ENCODE data around the gene HCRT.

HCRT gene

GRCh38 chr17:42182927-42183734, 2.1 kb downstream of the HCRT start:
- no peaks in the 10 kb centered on the region for H3K36me3 ChIP-seq (replicated peaks)
- no peak overlapping the region for H3K27ac ChIP-seq
- H3K4me3 ChIP-seq (ENCODE audit: low read depth, low read length) = no peak overlapping the region
- peak; percentile 9 for DNase-seq
- in situ Hi-C loops (cut with HindIII; ENCODE audit: low pct_ligation_motif_present, low sequenced_read_pairs) = no loop called here
- TF ChIP-seq, protein P1, sequence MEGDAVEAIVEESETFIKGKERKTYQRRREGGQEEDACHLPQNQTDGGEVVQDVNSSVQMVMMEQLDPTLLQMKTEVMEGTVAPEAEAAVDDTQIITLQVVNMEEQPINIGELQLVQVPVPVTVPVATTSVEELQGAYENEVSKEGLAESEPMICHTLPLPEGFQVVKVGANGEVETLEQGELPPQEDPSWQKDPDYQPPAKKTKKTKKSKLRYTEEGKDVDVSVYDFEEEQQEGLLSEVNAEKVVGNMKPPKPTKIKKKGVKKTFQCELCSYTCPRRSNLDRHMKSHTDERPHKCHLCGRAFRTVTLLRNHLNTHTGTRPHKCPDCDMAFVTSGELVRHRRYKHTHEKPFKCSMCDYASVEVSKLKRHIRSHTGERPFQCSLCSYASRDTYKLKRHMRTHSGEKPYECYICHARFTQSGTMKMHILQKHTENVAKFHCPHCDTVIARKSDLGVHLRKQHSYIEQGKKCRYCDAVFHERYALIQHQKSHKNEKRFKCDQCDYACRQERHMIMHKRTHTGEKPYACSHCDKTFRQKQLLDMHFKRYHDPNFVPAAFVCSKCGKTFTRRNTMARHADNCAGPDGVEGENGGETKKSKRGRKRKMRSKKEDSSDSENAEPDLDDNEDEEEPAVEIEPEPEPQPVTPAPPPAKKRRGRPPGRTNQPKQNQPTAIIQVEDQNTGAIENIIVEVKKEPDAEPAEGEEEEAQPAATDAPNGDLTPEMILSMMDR (IDR thresholded peaks at IDR 0.05; ENCODE audit: low read depth, low read length, missing control alignments) = no peak
- H3K27me3 ChIP-seq (replicated peaks) = peaks cover 22% of the 10 kb centered on the region

- Histone ChIP-seq H3K27me3 (replicated peaks) (peaks cover 22% of the 10 kb centered on the region), H3K4me3 (ENCODE audit: low read depth, low read length) (no peak overlapping the region), H3K36me3 (replicated peaks) (no peaks in the 10 kb centered on the region), H3K27ac (no peak overlapping the region)
- DNase-seq = no peak
- in situ Hi-C loops (cut with HindIII; ENCODE audit: low pct_ligation_motif_present, low sequenced_read_pairs) = no loop called here
- TF ChIP-seq, protein P1 (IDR thresholded peaks at IDR 0.05; ENCODE audit: low read depth, low read length, missing control alignments) = no peak
These were observed 3.4 kb downstream of the HCRT start for GRCh38 chr17:42181851-42182207.

GRCh38 chr17:42180922-42181850, 4.1 kb downstream of the HCRT start, which contains the start of gene KCNH4:
KCNH4 (minus strand) TSS chr17:42181142; CDS start chr17:42180945, 197 bp downstream.
- Histone ChIP-seq H3K36me3 (replicated peaks) (no peaks in the 10 kb centered on the region), H3K4me3 (ENCODE audit: low read depth, low read length) (peak within 1 kb of the TSS; percentile 5), H3K27ac (no peak within 1 kb of the TSS), H3K27me3 (replicated peaks) (peaks cover 22% of the 10 kb centered on the region)
- TF ChIP-seq, protein P1 (IDR thresholded peaks at IDR 0.05; ENCODE audit: low read depth, low read length, missing control alignments) = peak; percentile 66
- peak; percentile 76 for DNase-seq
- in situ Hi-C loops (cut with HindIII; ENCODE audit: low pct_ligation_motif_present, low sequenced_read_pairs) = no loop called here

GRCh38 chr17:42180411-42180921, 4.8 kb downstream of the HCRT start:
- DNase-seq = no peak
- H3K36me3 ChIP-seq (replicated peaks) = no peaks in the 10 kb centered on the region
- in situ Hi-C loops (cut with HindIII; ENCODE audit: low pct_ligation_motif_present, low sequenced_read_pairs) = no loop called here
- TF ChIP-seq, protein P1 (IDR thresholded peaks at IDR 0.05; ENCODE audit: low read depth, low read length, missing control alignments) = no peak
- no peak overlapping the region for H3K4me3 ChIP-seq (ENCODE audit: low read depth, low read length)
- H3K27ac ChIP-seq = no peak overlapping the region
- peaks cover 22% of the 10 kb centered on the region for H3K27me3 ChIP-seq (replicated peaks)

- no peaks in the 10 kb centered on the region for H3K36me3 ChIP-seq (replicated peaks)
- H3K27ac ChIP-seq = no peak overlapping the region
- TF ChIP-seq, protein P1 (IDR thresholded peaks at IDR 0.05; ENCODE audit: low read depth, low read length, missing control alignments) = no peak
- DNase-seq = no peak
- in situ Hi-C loops (cut with HindIII; ENCODE audit: low pct_ligation_motif_present, low sequenced_read_pairs) = no loop called here
- H3K27me3 ChIP-seq (replicated peaks) = peaks cover 22% of the 10 kb centered on the region
- no peak overlapping the region for H3K4me3 ChIP-seq (ENCODE audit: low read depth, low read length)
These were observed 5.3 kb downstream of the HCRT start for GRCh38 chr17:42179911-42180410.
